Stimulated activated CD4-positive, alpha-beta T cell treated with anti-CD3 and anti-CD28 coated beads, Interleukin-4, amount 100 ng/mL, for 1 hour (primary cell): ENCODE results near the gene CCDC24.

Experiments used
- DNase-seq: peaks from one replicate; pipeline ENCODE4 v3.0.0-alpha.2; 2020

Gene CCDC24

DNA sequence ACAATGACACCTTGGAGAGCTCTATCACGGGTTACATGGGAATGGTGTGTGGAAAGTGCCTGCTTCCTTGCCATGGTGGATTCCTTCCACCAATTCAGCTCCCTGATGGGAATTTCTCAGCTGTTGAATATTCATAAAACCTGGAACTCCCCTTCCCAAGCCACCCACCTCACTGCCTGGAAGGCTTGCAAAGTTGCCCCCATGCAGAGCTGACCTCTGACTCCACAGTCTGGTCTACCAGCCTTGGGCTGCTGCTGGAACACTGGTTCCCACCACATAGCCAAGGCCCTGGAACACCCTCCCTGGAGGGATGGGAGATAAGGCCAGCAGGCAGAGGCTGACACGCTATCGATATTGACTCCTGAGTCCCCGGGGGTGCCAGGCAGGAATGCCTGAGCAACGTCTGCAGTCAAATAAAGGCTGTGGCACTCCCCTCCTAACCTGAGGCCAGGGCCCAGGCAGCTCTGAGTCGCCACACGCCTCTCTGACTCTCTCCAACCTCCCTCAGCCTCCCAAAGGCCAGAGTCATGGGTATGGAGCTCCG, 8.8 kb downstream of the CCDC24 start:
- no peak for DNase-seq

DNA sequence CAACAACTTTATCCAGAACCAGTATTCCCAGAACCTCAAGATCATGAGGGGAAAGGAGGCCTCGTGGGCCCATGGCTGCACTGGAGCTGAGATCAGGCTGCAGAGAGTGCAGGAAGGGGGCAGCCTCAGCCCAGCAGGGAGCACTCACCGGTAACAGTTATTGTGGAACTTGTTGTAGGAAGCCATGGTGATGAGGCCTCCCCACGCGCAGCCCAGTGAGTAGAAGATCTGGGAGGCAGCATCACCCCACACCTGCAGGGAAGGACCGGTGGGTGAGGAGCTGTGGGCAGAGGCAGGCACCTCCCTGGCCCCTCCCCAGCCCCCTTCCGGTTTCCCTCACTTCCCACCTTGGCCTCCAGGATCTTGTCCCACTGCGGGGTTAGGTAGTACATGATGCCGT, 10.8 kb downstream of the CCDC24 start:
- DNase-seq = no peak

GRCh38 chr1:44002606-44003157, 11.3 kb downstream of the CCDC24 start:
- DNase-seq = no peak

GRCh38 chr1:44008259-44008658, 16.9 kb downstream of the CCDC24 start:
- no peak for DNase-seq

GRCh38 chr1:44010935-44011471, 19.6 kb downstream of the CCDC24 start:
- no peak for DNase-seq

- no peak for DNase-seq
Observed at GRCh38 chr1:44012404-44012803, 21.0 kb downstream of the CCDC24 start.

- DNase-seq = no peak
Observed at GRCh38 chr1:44012941-44013609, 21.7 kb downstream of the CCDC24 start.

- DNase-seq = no peak
Observed at GRCh38 chr1:44013949-44014348, 22.6 kb downstream of the CCDC24 start.

- no peak for DNase-seq
Observed at GRCh38 chr1:44014365-44015104, 23.1 kb downstream of the CCDC24 start.

- DNase-seq = no peak
Observed at GRCh38 chr1:44015206-44015605, 23.8 kb downstream of the CCDC24 start.

DNA sequence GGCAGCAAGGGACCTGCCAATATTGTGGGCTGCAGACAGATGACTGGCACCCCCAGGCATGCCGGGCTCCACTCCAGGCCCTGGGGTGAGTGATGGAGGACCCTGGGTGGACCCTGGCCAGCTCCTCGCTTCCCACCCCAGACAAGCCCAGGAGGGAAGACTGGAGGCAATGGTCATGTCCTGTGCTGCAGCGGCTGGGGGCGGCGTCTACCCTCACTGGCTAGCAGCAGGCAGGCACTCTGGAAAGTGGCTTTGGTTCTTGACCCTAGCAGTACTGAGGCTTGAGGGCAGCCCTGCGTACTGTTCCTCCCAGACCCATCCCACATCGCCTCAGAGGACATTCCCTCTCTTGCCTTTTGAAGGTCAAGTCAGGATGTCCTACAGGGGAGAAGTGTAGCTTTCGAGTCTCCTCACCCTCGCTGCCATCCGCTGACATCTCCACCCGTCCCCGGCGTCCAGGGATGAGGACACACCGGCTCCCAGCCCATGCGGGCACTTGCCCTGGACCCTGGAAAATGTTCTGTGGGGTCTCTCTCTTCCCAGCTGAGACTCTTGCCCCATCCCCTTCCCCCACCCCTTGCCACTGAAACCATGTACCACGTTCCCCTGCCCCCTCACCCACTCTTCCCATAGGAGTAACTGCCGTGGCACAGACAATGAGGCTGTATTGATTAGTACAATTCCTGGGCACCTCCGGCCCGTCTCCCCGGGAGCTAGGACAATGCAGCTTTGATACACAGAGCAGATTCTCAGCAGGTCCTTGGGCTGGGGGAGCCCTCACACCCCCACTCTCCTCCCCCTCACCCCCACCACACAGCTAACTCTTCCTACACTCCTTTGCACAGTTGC, 24.9 kb downstream of the CCDC24 start:
- DNase-seq = no peak

DNA sequence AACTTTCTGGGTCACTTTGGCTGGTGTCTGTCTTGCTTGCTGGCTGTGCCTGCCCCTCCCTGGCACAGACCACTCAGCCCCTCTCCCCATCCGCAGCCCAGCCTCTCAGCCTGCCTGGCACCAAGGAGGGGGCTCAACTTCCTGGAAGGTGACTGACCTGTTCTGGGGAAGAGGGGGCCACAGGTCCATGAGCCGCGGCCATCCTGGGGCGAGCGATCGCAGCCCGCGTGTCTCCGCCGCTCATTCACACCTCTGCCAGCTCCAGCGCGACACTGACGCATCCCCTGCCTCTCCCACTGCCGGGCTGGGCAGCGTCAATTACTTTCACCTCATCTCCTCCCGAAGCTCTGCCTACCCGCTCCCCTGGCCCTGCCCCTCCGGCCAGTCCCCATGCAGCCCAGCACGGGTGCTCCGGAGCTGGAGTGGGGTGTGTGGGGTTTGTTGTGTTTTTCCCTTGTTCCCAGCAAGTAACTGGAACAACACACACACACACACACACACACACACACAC, 25.5 kb downstream of the CCDC24 start:
- no peak for DNase-seq

DNA sequence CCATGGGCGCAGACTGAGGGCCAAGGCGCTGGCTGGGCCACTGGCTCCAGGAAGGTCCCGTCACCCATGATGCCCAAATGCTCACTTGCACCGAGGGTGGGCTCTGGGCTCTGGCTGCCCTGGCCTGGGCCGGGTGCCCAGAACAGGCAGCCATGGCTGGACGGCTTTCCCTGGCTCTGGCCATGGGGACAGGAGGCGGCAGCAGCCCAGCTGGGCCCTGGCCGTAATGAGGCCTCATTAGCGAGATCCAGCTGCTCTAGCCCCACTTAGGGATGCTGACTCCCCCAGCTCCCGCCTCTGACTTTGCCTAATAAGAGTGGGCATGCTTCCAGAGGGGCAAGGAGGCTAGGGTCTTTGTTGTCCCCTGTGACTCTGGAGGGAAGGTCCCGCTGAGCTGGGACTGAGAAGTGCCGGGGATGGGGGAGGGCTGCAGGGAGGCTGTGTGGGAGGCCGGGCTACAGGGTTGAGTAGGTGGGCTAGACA, 28.1 kb downstream of the CCDC24 start:
- DNase-seq = no peak

DNA sequence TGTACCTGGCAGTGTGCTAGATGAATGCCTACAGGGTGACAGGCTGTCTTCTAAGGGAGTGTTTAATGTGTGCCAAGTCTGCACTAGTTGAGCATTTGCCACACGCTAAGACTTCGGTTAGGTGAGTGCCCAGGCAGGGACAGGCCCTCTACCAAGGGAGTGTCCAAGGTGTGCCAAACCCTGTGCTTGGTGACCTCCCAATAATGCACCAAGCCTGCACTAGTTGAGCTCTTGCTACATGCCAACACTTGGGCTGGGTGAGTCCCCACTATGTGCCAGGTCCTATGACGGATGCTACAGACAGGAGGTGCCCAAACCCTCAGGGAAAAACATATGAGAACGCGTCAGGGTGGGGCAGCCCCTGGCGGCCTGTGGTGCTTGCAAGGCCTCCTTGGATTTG, 29.1 kb downstream of the CCDC24 start:
- no peak for DNase-seq

DNA sequence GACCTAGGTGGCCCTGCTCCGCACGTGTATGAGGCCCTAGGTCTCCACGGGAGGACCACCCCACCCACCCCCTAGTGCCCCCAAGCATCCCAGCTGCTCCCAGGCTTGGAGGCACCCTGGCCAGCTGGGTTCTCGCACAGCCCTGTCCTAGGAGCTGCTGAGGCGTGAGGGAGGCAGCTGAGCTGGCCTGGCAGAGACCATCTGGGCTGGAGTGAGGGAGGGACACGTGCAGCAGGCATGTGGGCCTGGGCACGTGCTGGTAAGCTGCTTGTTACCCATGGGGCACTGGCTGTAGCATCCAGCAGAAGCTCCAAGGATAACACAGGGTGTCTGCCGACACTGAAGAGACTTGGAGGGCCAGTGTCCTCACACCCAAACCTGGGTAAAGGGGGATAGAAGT, 29.8 kb downstream of the CCDC24 start:
- DNase-seq = no peak

- no peak for DNase-seq
Observed at GRCh38 chr1:44021581-44022321, 30.4 kb downstream of the CCDC24 start.

- DNase-seq = no peak
Observed at GRCh38 chr1:44024031-44024902, 32.9 kb downstream of the CCDC24 start.

DNA sequence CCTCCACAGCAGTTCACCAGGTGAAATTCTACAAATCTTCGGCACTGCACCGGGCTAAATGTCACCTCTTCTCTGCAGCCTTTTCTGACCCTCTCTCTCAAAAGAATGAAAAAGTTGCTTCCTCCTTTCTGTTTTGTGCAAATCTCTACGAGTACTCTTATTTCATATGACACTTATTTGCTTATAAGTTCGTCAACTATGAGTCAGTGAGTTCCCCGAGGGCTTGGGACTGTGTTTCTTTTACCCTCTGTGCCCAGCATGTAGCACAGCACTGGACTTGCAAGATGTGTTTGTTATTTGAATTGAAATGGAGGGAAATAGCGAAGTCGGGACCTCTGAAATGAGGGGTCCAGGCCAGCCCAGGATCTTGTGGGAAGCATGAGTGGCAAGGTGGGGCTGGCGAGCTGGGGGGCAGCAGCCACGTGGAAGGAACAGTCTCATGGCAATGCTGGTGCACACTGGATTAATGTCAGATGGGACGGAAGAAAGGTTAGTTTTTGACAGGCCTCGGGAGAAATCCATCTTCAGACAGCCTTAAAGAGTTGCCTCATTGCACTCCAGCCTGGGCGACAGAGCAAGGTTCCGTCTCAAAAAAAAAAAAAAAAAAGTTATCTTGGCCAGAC, 33.6 kb downstream of the CCDC24 start:
- DNase-seq = no peak

GRCh38 chr1:44025816-44026215, 34.4 kb downstream of the CCDC24 start:
- DNase-seq = no peak

GRCh38 chr1:44027320-44027719, 35.9 kb downstream of the CCDC24 start:
- no peak for DNase-seq
